Rectal smooth muscle tissue (tissue), 1 donor: ENCODE measurements around the gene CPA5.

Source experiments
- H3K27ac ChIP-seq: one replicate; pipeline ENCODE4 v1.7.0; 2013; ENCODE audit warnings: low read depth, low read length, inconsistent platforms
- H3K27me3 ChIP-seq: one replicate; pipeline ENCODE4 v1.7.0; 2013; ENCODE audit warnings: low read length; ENCODE audit not compliant: control insufficient read depth, insufficient read depth
- H3K36me3 ChIP-seq: one replicate; pipeline ENCODE4 v1.7.0; 2013; ENCODE audit warnings: low read length; ENCODE audit not compliant: control insufficient read depth, insufficient read depth
- H3K4me1 ChIP-seq: one replicate; pipeline ENCODE4 v1.7.0; 2013; ENCODE audit warnings: low read length; ENCODE audit not compliant: control insufficient read depth, insufficient read depth
- H3K4me3 ChIP-seq: one replicate; pipeline ENCODE4 v1.7.0; 2013; ENCODE audit warnings: low read length
- H3K9ac ChIP-seq: one replicate; pipeline ENCODE4 v1.7.0; 2013; ENCODE audit warnings: low read length

Gene CPA5

DNA sequence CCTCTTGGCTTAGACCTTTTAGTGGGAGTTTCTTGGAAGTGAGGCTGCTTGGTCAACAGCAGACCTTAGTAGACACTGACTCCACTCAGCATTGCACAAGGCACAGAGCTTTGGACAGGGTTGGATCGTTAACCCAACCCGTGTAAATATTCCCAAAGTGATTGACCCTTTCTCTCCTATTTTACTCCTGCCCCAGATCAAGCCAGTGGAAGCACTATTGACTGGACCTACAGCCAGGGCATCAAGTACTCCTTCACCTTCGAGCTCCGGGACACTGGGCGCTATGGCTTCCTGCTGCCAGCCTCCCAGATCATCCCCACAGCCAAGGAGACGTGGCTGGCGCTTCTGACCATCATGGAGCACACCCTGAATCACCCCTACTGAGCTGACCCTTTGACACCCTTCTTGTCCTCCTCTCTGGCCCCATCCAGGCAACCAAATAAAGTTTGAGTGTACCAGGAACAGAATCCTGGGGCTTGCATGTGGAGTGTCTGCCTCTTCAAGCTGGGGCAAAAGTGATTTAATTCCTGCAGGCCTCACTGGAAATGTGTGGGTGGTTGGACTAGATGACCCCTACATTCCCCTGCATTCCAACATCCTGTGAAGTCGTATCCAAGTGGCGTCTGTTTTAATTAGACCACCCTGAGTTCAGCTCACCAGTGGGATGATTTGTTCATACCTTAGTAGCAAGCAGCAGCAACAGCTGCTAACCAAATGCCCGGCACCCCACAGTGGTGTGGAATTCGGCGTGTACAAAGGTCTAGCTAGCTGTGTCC, 43.2 kb downstream of the CPA5 start:
- H3K4me1 ChIP-seq, result peaks cover 5% of the 10 kb centered on the region
- no peak overlapping the region for H3K4me3 ChIP-seq
- no peaks in the 10 kb centered on the region for H3K36me3 ChIP-seq
- no peaks in the 10 kb centered on the region for H3K27me3 ChIP-seq
- H3K27ac ChIP-seq, result no peak overlapping the region
- H3K9ac ChIP-seq, result no peak overlapping the region

DNA sequence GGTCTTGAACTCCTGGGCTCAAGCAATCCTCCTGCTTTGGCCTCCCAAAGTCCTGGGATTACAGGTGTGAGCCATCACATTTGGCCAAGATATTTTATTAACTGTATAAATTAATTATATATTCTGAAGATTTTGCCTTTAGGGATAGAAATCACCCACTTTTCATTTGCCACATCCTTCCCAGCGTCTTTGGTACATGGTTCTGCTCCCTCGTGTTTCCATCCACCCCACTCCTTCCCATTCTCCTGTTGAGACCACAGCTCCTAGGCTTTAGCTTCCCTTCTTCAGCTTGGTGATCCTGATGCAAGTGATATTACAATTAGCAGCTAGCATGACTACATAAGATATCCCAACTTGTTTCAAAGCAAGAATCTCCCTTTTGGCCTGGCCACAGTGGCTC, 44.1 kb downstream of the CPA5 start:
- Histone ChIP-seq H3K4me1 (peaks cover 6% of the 10 kb centered on the region), H3K27me3 (no peaks in the 10 kb centered on the region)

DNA sequence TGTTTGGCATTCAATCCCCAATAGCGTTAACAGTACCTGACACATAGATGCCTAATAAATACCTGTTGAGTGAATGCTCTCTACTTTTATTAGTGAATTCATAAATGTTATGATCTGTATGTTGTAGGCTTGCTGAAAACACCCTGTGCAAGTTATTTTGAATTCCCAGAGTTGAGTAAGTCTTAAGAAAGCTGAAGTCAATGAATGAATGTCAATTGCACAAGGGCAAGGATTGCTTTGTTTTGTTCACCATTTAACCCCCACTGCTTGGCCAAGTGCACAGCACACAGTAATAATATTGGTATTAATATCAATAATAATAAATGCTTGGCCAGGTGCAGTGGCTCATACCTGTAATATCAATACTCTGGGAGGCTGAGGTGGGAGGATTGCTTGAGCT, 45.9 kb downstream of the CPA5 start:
- Histone ChIP-seq H3K36me3 (no peaks in the 10 kb centered on the region), H3K27me3 (no peaks in the 10 kb centered on the region), H3K4me1 (peaks cover 6% of the 10 kb centered on the region), H3K4me3 (no peak overlapping the region), H3K9ac (no peak overlapping the region), H3K27ac (no peak overlapping the region)

More for the DNA sequence above, 44.1 kb downstream of the CPA5 start:
- Histone ChIP-seq H3K9ac (no peak overlapping the region), H3K4me3 (no peak overlapping the region), H3K36me3 (no peaks in the 10 kb centered on the region), H3K27ac (no peak overlapping the region)

DNA sequence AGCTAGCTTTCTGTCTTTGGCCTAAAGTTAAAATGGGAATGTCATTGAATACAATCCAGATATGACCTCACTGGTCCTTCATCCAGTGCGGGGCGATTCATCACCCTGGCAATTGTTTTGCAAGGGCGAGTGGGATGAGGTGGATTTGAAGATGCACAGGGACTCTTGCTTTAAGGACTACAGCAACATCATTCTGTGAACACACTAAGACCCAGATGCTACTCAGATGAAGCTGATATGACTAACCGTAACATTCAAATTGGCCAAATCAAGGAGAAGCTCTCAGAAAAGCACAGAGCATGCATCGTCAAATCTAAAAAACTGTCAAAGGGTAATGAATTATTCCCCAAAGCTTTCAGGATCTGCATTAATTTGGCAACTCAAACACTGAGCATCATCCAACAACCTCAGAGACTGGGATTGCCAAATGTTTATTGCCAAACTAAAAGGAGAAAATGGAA, 48.5 kb downstream of the CPA5 start:
- H3K9ac ChIP-seq, result no peak overlapping the region
- peak overlapping the region; percentile 38 for H3K27ac ChIP-seq
- no peaks in the 10 kb centered on the region for H3K27me3 ChIP-seq
- H3K4me3 ChIP-seq, result no peak overlapping the region
- H3K4me1 ChIP-seq, result peaks cover 14% of the 10 kb centered on the region
- H3K36me3 ChIP-seq, result no peaks in the 10 kb centered on the region

DNA sequence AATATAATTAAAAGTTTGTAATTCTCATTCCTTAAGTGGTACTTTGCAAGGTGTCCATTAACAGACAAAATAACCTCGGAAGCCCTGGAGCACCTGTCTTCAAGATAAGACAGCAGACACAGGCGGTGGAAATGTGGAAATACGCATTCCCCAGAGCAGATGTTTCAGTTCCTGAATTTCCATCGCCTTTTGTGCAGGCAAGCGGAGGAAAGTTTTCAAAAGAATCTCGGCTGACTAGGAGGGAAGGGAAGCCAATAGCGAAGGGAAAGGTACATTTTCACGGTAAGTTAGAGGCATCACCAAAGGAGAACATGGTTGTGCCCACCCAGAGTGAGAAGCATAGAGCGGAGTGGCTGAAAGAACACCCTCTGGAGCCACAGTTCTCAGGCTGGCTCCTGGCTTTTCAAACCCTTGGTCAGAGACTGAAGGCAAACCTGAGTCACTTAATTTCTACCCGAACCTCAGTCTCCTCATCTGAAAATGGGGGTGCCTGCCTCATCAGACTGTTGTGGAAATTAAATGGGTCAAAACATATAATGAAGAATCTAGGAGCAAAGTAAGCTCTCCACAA, 49.3 kb downstream of the CPA5 start:
- Histone ChIP-seq H3K27me3 (no peaks in the 10 kb centered on the region), H3K9ac (no peak overlapping the region), H3K36me3 (no peaks in the 10 kb centered on the region), H3K4me3 (no peak overlapping the region), H3K4me1 (peaks cover 14% of the 10 kb centered on the region), H3K27ac (no peak overlapping the region)

DNA sequence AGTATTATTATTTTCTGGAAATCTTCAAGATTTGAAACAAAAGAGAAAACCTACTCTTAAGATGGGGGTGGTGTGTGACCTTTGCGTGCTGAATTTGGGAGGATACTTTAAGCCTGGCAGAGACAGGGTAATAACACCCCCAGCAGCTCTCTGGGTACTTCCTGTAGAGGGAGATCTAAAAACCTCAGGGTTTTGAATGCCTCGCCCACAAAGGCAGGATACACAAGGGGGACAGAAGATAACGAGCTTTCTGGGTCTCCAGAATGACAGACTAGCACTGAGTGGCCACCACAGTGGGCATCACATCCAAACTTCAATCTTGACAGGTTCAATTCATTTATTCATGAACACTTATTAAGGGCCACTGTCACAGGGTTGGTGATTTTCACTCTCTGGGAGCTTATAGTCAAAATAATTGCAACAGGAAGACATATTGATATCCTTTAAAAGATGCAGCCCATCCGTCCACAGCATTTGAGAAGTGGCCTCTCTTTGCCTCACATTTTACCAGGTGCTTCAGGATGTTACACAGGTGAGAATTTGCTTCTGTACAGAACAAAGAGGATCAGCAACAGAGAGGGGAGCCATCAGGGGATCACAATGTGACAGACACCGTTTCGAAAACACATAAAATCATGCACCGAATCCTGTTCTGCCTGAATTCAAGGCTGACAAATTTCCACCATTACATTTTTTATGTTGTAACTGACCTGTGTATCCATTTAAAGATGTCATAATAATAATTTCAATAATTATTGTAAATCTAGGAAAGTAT, 50.0 kb downstream of the CPA5 start:
- Histone ChIP-seq H3K36me3 (no peaks in the 10 kb centered on the region), H3K9ac (no peak overlapping the region), H3K4me1 (peaks cover 14% of the 10 kb centered on the region), H3K4me3 (no peak overlapping the region), H3K27ac (no peak overlapping the region), H3K27me3 (no peaks in the 10 kb centered on the region)

DNA sequence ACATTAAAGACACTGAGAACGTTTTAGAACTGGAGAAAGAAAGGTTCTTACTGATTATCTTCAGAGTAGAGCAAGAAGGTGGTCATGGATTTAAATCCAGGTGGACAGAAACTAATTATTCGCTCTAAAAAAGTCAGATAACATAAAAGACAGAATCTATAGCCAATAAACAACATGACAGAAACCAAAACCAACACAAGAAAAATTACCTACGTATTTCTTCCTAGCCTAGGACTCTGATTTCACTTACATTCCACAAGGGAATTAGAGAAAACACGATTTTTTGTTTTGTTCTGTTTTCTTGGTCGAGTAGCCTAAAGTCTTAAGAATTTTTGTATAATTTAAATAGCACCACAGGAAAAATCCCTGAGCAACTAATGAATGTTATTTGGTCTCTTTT, 50.8 kb downstream of the CPA5 start:
- Histone ChIP-seq H3K27ac (no peak overlapping the region), H3K27me3 (no peaks in the 10 kb centered on the region), H3K4me3 (no peak overlapping the region), H3K36me3 (no peaks in the 10 kb centered on the region), H3K9ac (no peak overlapping the region), H3K4me1 (peaks cover 14% of the 10 kb centered on the region)

DNA sequence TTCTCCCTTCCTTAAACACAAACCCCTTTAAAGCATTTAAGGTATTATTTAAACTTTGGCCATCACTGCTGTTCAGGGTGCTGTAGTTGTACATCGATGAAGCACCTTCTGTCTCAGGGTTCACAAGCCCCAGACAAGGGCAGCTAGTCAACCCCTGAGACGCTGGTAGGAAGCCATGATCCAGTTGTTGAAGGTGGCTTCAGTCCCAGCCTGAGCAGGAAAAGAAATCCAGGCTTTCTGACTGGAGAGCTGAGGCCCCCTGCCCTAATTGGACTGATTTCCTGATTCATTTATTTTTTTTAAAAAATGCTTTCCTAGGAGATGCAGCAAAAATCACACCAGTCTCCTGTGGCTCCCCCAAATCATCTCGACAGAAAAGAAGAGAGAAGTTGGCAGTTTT, 51.5 kb downstream of the CPA5 start:
- H3K36me3 ChIP-seq, result no peaks in the 10 kb centered on the region
- H3K9ac ChIP-seq, result no peak overlapping the region
- peak overlapping the region; percentile 38 for H3K27ac ChIP-seq
- H3K4me1 ChIP-seq, result peaks cover 14% of the 10 kb centered on the region
- H3K27me3 ChIP-seq, result no peaks in the 10 kb centered on the region
- H3K4me3 ChIP-seq, result no peak overlapping the region

DNA sequence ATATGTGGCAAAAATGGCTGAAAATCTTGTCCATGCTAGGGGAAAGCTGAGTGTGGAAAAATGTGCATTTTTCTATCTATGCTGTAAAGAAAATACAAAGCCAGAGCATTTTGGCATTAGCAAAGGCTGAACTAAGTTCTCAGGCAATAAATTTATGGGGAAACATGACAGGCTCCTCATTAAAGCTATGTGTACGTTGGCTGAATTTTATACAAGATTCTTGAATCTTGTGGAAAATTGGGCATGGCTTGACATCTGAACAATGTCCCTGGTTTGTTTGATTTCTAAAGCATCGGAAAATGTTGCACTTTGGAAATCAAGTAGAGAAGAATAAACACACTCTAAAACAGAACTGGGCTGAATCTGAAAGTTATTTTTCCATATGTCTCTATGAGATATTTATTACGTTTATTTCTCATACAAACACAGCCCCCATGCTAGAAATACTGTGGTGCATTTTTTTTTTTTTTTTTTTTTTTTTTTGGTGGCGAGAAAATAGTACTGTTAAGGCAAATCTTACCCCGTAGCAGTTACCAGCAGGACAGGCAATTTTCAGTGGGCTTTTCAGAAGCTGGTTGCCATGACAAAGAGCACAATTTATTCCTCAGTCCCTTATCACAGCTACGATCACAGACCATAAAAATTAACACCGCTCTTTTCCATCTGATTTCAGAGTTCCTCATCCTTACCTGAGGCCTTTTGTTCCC, 52.6 kb downstream of the CPA5 start:
- Histone ChIP-seq H3K27me3 (no peaks in the 10 kb centered on the region), H3K4me1 (peaks cover 14% of the 10 kb centered on the region), H3K27ac (no peak overlapping the region), H3K9ac (no peak overlapping the region), H3K4me3 (no peak overlapping the region), H3K36me3 (no peaks in the 10 kb centered on the region)

DNA sequence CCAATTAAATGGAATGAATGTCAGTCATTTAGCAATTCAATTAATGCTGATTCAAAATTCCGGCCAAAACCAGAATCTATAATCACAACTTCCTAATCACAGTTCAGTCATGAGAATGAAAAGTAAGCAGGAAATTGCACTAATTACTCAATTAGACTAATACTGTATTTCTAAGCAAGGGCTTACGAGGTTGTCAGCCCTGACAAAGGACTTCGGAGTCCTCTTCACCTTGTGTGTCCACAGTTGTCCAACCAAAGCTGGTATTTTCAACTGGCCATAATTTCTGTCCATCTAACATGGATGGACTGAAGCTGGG, 53.1 kb downstream of the CPA5 start:
- no peaks in the 10 kb centered on the region for H3K36me3 ChIP-seq
- no peak overlapping the region for H3K27ac ChIP-seq
- peaks cover 10% of the 10 kb centered on the region for H3K4me1 ChIP-seq

DNA sequence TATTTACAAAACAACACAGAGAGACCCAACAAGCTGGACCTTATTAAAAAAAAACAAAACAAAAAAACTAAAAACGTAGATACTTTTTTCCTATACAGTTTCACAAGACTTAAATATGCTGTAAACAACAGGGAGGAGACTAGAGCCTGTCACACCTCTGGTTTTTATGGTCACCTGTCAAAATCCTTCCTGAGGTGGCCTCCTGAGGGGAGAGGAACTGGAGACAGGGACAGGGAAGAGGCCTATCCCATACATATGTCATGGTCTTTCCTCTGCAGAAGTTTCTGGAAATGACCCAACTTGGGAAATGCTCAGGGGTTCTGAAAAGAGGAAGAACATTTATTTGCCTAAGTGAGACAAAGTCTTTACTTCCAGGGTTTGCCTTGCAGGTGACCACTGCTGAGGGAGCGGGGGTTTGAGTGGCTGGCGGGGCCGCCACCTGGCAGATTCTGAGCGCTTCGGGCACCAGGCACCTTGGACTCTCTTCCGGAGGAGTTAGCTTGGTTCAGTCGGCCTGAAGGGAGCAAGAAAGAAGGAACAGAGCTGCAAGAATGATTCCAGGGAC, 54.0 kb downstream of the CPA5 start:
- H3K9ac ChIP-seq, result no peak overlapping the region
- H3K36me3 ChIP-seq, result no peaks in the 10 kb centered on the region
- H3K27ac ChIP-seq, result no peak overlapping the region
- H3K4me3 ChIP-seq, result no peak overlapping the region
- no peaks in the 10 kb centered on the region for H3K27me3 ChIP-seq
- H3K4me1 ChIP-seq, result peaks cover 8% of the 10 kb centered on the region

More for the DNA sequence above, 53.1 kb downstream of the CPA5 start:
- H3K27me3 ChIP-seq, result no peaks in the 10 kb centered on the region
- no peak overlapping the region for H3K9ac ChIP-seq
- no peak overlapping the region for H3K4me3 ChIP-seq

DNA sequence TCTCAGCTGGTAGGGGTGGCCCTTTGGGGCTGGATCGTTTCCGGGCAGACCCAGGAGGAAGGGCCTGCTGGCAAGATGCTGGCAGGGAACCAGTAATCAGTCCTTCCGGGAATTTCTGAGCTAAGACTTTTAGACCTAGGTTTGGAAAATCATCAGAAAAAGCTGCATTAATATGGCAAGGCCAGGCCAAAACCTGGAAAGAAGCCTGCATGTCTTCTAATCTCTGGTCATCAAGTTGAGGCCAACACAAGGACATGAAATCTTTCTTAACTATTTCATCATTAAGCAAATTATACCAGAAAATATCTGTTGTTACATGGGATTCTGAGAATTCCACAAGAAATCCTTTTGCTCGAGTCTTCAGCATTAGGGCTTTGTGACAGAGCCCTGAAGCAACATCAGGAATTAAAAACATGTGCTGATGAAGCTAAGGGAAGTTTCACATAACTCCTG, 55.5 kb downstream of the CPA5 start:
- H3K27ac ChIP-seq, result no peak overlapping the region
- no peak overlapping the region for H3K4me3 ChIP-seq
- H3K4me1 ChIP-seq, result peaks cover 8% of the 10 kb centered on the region
- H3K9ac ChIP-seq, result no peak overlapping the region
- H3K27me3 ChIP-seq, result no peaks in the 10 kb centered on the region
- H3K36me3 ChIP-seq, result no peaks in the 10 kb centered on the region
